PC-9 (cell line): ENCODE data around the gene SCGB1A1. TPM values are rescaled to one million over a fixed set of nuclear protein-coding genes. Genes with fewer than 3 reads are reported as not detected.

Source experiments
- BruUV-seq: library from RNA; stranded (reverse); fragments of 400-500 nt; replicated peaks from 2 replicates; lab custom pipeline; 2021; lab: Mats Ljungman, UMichigan
- CTCF ChIA-PET: fragments of 300-600 bp; sonication (Branson Sonifier 250); formaldehyde crosslinking; loops from one replicate; lab custom pipeline; 2022; ENCODE audit warnings: antibody characterized with exemption; lab: Charles Lee
- POLR2A ChIA-PET: fragments of 300-600 bp; sonication (Branson Sonifier 250); formaldehyde crosslinking; loops from one replicate; lab custom pipeline; 2022; ENCODE audit warnings: antibody characterized with exemption; ENCODE audit not compliant: unreplicated experiment; lab: Charles Lee
- DNase-seq, 2 experiments: peaks; one replicate each; pipeline versions ENCODE4 v3.0.0 to v3.0.0-alpha.2; 2015 to 2022; ENCODE audit warnings: mixed read lengths in 1 of 2
- H2AFZ ChIP-seq: fragments of 200-600 bp; sonication (generic); 2 replicates; pipeline ENCODE4 v1.8.1; 2017; ENCODE audit warnings: antibody characterized with exemption
- H3F3A ChIP-seq: fragments of 200-600 bp; sonication (generic); 2 replicates; pipeline ENCODE4 v1.8.1; 2017; ENCODE audit warnings: antibody characterized with exemption, mild to moderate bottlenecking, low read depth; ENCODE audit not compliant: insufficient read depth
- H3K27ac ChIP-seq: fragments of 200-600 bp; sonication (generic); 2 replicates; pipeline ENCODE4 v1.6.1; 2016; ENCODE audit warnings: mixed run types
- H3K27me3 ChIP-seq: fragments of 200-600 bp; sonication (generic); 2 replicates; pipeline ENCODE4 v1.6.1; 2016; ENCODE audit warnings: low read depth, mixed run types; ENCODE audit not compliant: insufficient read depth
- H3K36me3 ChIP-seq: fragments of 200-600 bp; sonication (generic); 2 replicates; pipeline ENCODE4 v1.6.1; 2016; ENCODE audit warnings: low read depth, mixed run types
- H3K4me1 ChIP-seq: fragments of 200-600 bp; sonication (generic); replicated peaks from 2 replicates; pipeline ENCODE4 v1.6.1; 2016; ENCODE audit warnings: mixed run types; ENCODE audit not compliant: insufficient read depth
- H3K4me2 ChIP-seq: fragments of 200-600 bp; sonication (generic); 2 replicates; pipeline ENCODE4 v1.6.1; 2017; ENCODE audit warnings: mixed run types
- H3K4me3 ChIP-seq: fragments of 200-600 bp; sonication (generic); 2 replicates; pipeline ENCODE4 v1.6.1; 2016; ENCODE audit warnings: mixed run types
- H3K79me2 ChIP-seq: fragments of 200-600 bp; sonication (generic); 2 replicates; pipeline ENCODE4 v1.6.1; 2017; ENCODE audit warnings: low read depth, mixed run types
- H3K9me2 ChIP-seq: fragments of 200-600 bp; sonication (generic); 2 replicates; pipeline ENCODE4 v1.8.1; 2017; ENCODE audit warnings: mild to moderate bottlenecking; ENCODE audit not compliant: insufficient read depth
- H3K9me3 ChIP-seq: fragments of 200-600 bp; sonication (generic); 2 replicates; pipeline ENCODE4 v1.8.1; 2016; ENCODE audit warnings: low read depth; ENCODE audit not compliant: insufficient read depth
- H4K20me1 ChIP-seq: fragments of 200-600 bp; sonication (generic); 2 replicates; pipeline ENCODE4 v1.8.1; 2017; ENCODE audit not compliant: insufficient read depth
- EZH2 ChIP-seq: fragments of 200-600 bp; sonication (generic); IDR thresholded peaks from 2 replicates; pipeline ENCODE4 v1.8.0; 2017; ENCODE audit warnings: antibody characterized with exemption, low read depth
- intact Hi-C: fragments of 100-400 bp; cut with micrococcal nuclease; formaldehyde crosslinking; loops from one replicate; pipeline ENCODE4 v1.10.0; 2022; ENCODE audit not compliant: unreplicated experiment
- total RNA-seq: library from RNA; stranded (reverse); gene quantifications from 2 replicates; pipeline ENCODE4 v1.2.3, GENCODE V29; 2021
- TF ChIP-seq, protein P1 (sequence below): fragments of 200-600 bp; sonication (generic); conservative IDR thresholded peaks from 2 replicates; pipeline ENCODE4 v1.6.1; 2017; ENCODE audit warnings: mixed run types, antibody characterized with exemption, mild to moderate bottlenecking, moderate library complexity

Gene SCGB1A1
- total RNA-seq, 1 experiment from 2014 or later = not detected

DNA sequence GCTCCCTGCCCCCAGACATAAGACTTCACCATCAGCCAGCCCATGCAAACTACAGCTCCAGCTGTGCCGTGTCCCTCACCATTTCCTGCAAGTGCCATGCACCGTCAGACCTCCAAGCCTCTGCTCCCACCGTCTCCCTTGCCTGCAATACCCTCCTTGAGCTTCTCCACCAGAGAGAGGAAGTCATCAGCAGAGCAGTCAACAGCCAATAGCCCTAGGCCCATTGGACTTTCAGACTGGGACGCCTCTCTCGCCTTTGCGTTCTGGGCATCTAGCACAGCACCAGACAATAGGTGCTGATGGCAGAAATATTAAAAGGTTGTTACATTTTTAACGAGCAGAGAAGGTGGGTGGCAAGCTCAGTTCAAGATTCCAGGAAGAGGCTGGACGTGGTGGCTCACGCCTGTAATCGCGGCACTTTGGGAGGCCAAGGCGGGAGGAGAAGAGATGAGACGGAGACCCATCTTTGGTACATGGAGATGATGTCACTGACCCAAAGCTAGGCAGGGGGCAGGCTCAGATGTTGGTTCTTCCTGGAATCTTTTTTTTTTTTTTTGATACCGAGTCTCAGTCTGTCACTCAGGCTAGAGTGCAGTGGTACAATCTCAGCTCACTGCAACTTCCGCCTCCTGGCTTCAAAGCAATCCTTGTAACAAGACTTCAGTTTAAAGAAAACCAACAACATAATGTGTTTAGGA, 31.9 kb downstream of the SCGB1A1 start:
- intact Hi-C loops = no loop called here
- ChIA-PET CTCF (interaction anchor here (0.7 kb wide), 1 partner anchor 42 kb away, joined by 3 read pairs; no protein-coding TSS in a partner anchor), POLR2A (interaction anchor here (0.5 kb wide), 1 partner anchor 123 kb away, joined by 5 read pairs; the partner anchor contains the start of gene EEF1G)
- Histone ChIP-seq H3K79me2 (no peaks in the 10 kb centered on the region), H3K36me3 (no peaks in the 10 kb centered on the region), H3K4me3 (no peak overlapping the region), H3K9me3 (no peaks in the 10 kb centered on the region), H3K4me2 (no peak overlapping the region), H3K27me3 (no peaks in the 10 kb centered on the region), H2AFZ (no peak overlapping the region), H4K20me1 (no peaks in the 10 kb centered on the region), H3K27ac (no peak overlapping the region), H3K9me2 (no peaks in the 10 kb centered on the region), H3K4me1 (peaks cover 8% of the 10 kb centered on the region; the same call in 1 of the 2 replicates), H3F3A (peaks cover 10% of the 10 kb centered on the region; the same call in 1 of the 2 replicates)
- TF ChIP-seq, protein P1, sequence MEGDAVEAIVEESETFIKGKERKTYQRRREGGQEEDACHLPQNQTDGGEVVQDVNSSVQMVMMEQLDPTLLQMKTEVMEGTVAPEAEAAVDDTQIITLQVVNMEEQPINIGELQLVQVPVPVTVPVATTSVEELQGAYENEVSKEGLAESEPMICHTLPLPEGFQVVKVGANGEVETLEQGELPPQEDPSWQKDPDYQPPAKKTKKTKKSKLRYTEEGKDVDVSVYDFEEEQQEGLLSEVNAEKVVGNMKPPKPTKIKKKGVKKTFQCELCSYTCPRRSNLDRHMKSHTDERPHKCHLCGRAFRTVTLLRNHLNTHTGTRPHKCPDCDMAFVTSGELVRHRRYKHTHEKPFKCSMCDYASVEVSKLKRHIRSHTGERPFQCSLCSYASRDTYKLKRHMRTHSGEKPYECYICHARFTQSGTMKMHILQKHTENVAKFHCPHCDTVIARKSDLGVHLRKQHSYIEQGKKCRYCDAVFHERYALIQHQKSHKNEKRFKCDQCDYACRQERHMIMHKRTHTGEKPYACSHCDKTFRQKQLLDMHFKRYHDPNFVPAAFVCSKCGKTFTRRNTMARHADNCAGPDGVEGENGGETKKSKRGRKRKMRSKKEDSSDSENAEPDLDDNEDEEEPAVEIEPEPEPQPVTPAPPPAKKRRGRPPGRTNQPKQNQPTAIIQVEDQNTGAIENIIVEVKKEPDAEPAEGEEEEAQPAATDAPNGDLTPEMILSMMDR = no peak
- no peak for TF ChIP-seq EZH2
- no TSS peak for BruUV-seq
- DNase-seq = no peak

DNA sequence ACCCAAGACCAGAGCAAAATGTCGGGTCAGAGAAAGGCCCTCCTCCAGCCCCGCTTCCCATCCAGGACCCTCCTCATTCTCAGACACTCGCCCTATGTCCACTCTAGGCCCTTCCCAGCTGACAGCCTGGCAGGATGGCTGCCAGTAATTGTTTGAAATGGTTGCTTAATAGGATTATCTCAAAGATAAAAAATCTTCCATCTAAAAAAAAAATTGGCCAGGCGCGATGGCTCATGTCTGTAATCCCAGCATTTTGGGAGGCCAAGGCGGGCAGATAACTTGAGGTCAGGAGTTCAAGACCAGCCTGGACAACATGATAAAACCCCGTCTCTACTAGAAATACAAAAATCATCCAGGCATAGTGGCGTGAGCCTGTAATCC, 32.4 kb downstream of the SCGB1A1 start:
- Histone ChIP-seq H3K4me3 (no peak overlapping the region), H3K9me2 (no peaks in the 10 kb centered on the region), H3K9me3 (no peaks in the 10 kb centered on the region), H2AFZ (no peak overlapping the region), H3K79me2 (no peaks in the 10 kb centered on the region), H3F3A (peaks cover 10% of the 10 kb centered on the region; the same call in 1 of the 2 replicates), H3K27me3 (no peaks in the 10 kb centered on the region), H4K20me1 (no peaks in the 10 kb centered on the region), H3K36me3 (no peaks in the 10 kb centered on the region), H3K27ac (no peak overlapping the region), H3K4me2 (no peak overlapping the region), H3K4me1 (peaks cover 8% of the 10 kb centered on the region; the same call in 1 of the 2 replicates)
- ChIA-PET CTCF (interaction anchor here (0.6 to 0.7 kb wide), 2 partner anchors 16 to 42 kb away, joined by 3 to 5 read pairs; no protein-coding TSS in a partner anchor), POLR2A (no interaction called here)
- DNase-seq = no peak
- no TSS peak for BruUV-seq
- intact Hi-C loops = no loop called here
- TF ChIP-seq, protein P1 = no peak
- no peak for TF ChIP-seq EZH2

DNA sequence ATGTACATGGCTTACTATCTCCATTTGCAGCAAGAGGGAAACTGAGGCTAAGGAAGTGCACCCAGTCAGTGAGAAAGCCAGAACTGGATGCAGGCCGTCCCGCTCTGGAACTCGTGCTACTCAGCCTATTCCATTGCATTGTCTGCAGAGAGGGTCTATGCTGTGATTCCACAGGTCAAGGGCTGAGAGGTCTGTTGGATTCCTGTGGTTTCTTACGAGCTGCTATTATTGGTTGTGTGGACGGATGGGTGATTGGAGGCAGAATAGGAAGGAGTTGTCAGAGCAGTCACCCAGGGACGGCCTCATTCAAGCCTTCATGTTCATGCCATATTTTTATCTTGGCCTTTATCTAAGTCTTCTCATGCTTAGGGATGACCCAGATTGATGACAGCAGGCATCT, 33.4 kb downstream of the SCGB1A1 start:
- H3K36me3 ChIP-seq = no peaks in the 10 kb centered on the region
- intact Hi-C loops = no loop called here
- H3K4me1 ChIP-seq = peaks cover 8% of the 10 kb centered on the region; the same call in 1 of the 2 replicates
- POLR2A ChIA-PET = no interaction called here
- no peak overlapping the region for H3K4me3 ChIP-seq
- H3K79me2 ChIP-seq = no peaks in the 10 kb centered on the region
- no peak overlapping the region for H3K27ac ChIP-seq
- H3K27me3 ChIP-seq = no peaks in the 10 kb centered on the region
- no peaks in the 10 kb centered on the region for H3K9me3 ChIP-seq
- H3K9me2 ChIP-seq = no peaks in the 10 kb centered on the region
- H4K20me1 ChIP-seq = no peaks in the 10 kb centered on the region
- DNase-seq = no peak
- no peak overlapping the region for H3K4me2 ChIP-seq
- H2AFZ ChIP-seq = no peak overlapping the region
- no TSS peak for BruUV-seq
- TF ChIP-seq EZH2 = no peak
- TF ChIP-seq, protein P1 = no peak
- H3F3A ChIP-seq = peaks cover 10% of the 10 kb centered on the region; the same call in 1 of the 2 replicates
- CTCF ChIA-PET = no interaction called here
